GM18868 (cell line): ENCODE results near the gene RPS21.

Experiments
- ATAC-seq: cut with Tn5 transposase; IDR thresholded peaks from one replicate; pipeline ENCODE4 v1.9.1; 2021; ENCODE audit warnings: mild to moderate bottlenecking, moderate library complexity; ENCODE audit not compliant: unreplicated experiment

The RPS21 gene

GRCh38 chr20:62377064-62377461, 9.8 kb upstream of the RPS21 start:
- no peak for ATAC-seq

DNA sequence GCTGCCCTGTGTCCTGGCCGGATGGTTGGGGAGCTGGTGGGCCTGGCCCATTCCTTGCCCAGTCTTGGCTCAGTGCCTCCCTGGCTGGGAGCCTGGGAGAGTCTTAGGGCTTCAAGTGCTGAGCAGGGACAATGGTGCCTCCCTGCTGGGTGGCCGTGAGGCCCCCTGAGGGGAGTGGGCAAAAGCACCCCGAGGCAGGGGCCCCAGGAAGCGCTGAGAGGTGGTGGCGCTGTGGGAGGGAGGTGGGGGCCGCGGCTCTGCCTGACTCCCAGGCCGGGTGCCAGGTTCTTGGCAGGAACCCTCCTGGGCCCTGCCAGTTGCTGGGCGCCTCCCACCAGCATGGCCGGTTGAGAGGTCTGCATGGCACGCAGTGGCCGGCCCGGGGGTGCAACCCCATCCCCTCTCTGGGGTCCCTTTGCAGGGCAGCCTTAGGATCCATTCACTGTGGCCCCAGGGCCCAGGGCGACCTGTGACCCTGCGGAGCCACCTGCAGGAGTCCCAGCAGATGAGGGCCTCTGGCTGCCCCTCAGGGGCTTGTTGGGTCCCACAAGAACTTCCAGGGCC, 9.2 kb upstream of the RPS21 start:
- no peak for ATAC-seq

DNA sequence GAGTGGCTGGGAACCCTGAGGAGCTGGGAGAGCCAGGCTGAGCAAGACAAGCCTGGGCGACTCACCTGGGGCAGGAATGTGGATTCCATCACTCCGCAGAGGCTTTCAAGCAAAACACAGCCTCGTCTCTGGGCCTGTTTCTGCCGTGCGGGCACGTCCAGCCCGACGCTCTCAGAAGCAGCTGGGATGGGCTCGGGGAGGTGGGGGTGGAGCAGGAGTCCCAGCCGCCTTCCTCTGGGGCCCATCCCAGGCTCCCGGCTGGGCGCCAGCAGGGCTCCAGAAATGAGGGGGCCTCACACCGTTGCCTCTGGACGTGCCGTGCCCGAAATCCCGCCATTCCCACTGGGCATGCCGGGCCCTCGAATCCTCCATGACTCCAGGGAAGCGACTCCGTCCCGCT, 8.7 kb upstream of the RPS21 start:
- no peak for ATAC-seq

- no peak for ATAC-seq
Measured at GRCh38 chr20:62381202-62381797, 5.6 kb upstream of the RPS21 start.

DNA sequence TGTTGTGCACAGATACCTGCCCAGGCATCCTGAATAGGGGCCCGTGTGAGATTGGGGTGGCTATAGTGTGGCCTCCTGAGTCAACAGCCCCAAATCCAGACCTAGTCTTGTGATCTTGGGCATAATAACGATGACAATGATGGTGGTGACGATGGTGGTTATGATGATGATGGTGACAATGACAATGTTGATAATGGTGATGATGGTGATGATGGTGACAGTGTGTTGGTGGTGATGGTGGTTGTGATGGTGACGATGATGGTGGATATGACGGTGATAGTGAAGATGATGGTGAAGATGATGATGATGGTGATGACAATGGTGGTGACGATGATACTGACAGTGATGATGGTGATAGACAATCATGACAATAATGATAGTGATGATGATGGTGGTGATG, 5.1 kb upstream of the RPS21 start:
- ATAC-seq: no peak

GRCh38 chr20:62382306-62383198, 4.4 kb upstream of the RPS21 start:
- peak; percentile 78 for ATAC-seq

GRCh38 chr20:62387219-62387913, 463 bp downstream of the RPS21 start:
- no peak for ATAC-seq

DNA sequence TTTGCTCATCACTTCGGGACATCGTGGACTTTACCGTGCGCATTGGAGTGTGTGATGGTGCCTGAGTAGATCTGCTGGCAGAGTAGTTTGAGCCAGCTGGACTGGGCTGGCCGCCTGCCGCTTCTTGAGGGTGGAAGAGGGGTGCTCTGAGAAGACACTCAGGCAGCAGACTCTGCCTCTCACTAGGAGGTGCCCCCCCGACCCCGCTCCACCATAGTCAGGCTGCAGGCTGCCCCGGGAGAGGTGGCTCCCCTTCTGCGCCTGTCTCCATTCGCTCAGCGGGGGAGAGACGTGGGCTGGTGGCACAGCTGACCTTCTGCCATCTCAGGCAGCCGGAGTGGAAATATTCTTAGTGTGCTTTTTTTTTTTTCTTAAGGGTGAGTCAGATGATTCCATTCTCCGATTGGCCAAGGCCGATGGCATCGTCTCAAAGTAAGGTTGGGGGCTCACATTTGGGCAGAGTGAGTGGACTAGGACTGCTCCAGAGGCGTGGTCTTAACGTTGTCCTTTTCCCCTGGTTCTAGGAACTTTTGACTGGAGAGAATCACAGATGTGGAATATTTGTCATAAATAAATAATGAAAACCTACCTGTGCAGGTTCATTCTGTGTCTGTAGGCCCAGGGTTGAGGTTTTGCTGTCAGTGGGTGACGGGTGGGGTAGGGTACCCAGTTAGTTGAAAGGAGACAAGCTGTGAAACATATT, 1.2 kb downstream of the RPS21 start:
- no peak for ATAC-seq

DNA sequence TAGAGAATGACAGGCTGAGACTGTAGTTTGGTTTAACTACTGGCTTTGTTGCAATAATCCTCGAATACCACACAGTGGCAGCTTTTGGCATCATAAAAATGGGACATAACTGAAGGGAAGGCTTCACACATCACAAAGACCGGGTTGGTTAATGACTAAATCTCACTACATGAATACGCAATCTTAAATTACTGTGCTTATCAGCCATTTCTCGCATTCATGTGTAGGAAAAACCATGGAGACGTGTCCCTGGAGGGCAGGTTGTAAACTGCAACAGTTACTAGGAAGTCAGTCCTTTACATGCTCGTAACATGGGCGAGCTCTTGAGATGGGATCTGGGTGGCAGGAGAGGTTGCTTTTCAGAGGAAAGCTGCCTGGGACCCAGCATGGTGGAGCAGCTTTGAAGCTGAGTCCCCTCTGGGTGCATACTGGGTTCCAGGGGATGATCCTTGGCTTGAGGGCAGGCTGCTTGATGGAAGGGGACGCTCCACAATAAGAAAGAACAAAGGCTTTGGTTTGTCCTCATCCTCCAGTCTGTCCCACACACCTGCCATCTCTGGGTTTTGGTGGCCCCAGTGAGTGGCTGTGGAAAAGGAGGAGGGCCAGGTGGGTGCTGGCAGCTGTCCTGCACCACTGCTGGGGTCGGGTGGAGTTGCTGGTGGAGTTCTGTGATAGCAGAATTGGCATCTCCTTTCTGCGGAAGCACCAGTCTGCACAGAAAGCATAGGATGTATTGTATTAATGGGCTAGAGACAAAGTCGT, 2.1 kb downstream of the RPS21 start:
- no peak for ATAC-seq

DNA sequence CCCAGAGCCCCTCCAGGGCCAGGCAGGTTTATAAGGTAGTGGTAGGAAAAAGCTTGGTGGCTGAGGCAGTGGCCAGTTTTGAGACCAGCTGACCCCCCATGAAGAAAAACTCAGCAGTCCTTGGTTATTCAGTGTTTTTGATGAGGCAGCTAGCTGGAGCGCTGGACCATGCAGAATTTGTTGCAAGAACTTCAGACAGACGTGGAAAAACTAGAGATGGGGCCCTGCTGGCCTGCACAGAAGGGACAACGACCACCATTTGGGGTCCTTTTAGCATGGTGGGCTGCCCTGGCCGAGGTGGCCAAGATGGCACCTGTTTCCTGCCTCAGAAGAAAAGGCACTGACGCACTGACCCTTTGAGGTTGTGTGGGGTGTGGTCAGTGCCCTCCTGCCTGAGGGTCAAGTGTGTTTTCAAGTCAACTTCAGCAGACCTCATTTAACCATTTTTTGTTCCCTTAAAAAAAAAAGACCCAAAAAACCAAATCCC, 2.7 kb downstream of the RPS21 start:
- ATAC-seq: no peak

GRCh38 chr20:62390317-62391164, 3.6 kb downstream of the RPS21 start:
- ATAC-seq: no peak

DNA sequence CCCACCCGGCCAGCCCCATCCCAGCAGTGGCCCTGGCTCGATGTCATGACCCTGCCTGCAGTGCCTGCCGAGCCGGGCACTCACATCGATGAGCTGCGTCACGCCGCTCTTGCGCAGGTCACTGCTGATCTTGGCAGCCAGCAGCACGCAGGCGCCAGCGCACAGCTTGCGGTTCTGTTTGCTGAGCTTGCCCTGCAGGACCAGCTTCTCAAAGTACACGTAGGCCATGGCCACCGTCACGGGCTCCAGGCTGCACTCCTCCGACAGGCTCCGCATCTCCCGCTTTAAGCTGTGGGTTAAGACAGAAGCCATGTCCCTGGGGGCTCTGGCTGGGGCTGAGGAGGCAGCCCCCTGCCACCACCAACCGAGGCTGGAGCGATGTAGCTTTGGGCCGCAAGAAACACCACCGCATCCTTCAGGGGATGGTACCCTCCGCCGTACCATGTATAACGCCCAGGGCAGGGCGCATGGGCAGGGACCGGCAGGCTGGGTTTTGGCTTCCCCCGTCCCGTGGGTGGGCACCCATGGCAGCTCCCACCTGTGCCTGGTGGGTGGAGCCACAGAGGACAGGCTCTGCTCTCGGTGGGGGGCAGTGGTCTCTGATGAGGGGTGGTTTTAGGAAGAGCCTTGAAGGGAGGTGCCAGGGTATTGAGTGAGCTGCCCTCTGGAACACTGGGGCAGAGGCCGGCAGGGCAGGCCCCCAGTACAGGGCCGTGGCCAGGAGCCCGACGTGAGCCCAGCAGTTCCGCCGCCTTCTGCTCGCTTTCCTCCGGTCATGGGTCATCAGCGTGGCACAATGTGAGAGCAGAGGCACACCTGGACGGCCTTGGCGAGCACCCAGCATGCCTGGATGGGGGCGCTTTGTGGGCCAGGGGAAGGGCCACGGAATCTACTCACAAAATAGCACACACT, 4.5 kb downstream of the RPS21 start:
- no peak for ATAC-seq

GRCh38 chr20:62392077-62392418, 5.1 kb downstream of the RPS21 start:
- ATAC-seq: no peak

- no peak for ATAC-seq
Measured at GRCh38 chr20:62392621-62393334, 5.9 kb downstream of the RPS21 start.

- no peak for ATAC-seq
Measured at GRCh38 chr20:62393335-62393665, 6.4 kb downstream of the RPS21 start.

DNA sequence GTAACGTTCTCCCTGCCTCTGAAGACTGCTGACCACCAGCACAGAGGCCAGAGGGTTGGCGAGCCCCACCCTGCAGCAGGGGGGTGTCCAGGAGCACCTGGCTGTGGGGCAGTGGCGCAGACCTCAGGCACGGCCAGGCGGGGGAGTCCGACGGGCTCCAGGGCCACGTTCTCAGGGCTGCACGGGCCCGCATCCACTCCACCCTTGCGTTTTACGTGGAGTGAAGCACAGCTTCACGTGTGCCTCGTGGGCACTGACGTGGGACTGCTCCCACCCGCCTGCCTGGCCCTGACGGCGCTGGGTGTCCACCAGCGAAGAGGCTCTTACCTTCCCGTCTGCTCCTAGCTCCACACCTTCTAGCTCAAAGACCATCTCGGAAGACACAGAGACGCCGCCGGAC, 6.9 kb downstream of the RPS21 start:
- ATAC-seq: no peak
